OCI-LY3 (cell line): ENCODE results near the gene RPS18.

Source experiments
- CTCF ChIP-seq: fragments of 200-600, 300-600 bp; sonication (generic); IDR thresholded peaks from 2 replicates; pipeline ENCODE4 v1.5.1; 2014; ENCODE audit warnings: antibody characterized with exemption, low read length, low read depth
- EZH2phosphoT487 ChIP-seq: fragments of 200-600 bp; shearing (Covaris generic); IDR thresholded peaks from 2 replicates; pipeline ENCODE4 v1.6.1; 2018; ENCODE audit warnings: antibody characterized with exemption, mixed run types, low read depth

GRCh38 chr6:33289784-33290315 lies 18.0 kb downstream of the RPS18 start:
- TF ChIP-seq CTCF (no peak), EZH2phosphoT487 (no peak)
